RKO (cell line): ENCODE measurements around the gene ATPAF1.
"Not testable (repeated sequence)": the region's sequence is repeated elsewhere in the genome, so short reads cannot be mapped to it uniquely, and the experiment has no call there.

Experiments
- DNase-seq: peaks from one replicate; pipeline ENCODE4 v3.0.0-alpha.2; 2016; ENCODE audit warnings: low spot score

Gene ATPAF1, protein sequence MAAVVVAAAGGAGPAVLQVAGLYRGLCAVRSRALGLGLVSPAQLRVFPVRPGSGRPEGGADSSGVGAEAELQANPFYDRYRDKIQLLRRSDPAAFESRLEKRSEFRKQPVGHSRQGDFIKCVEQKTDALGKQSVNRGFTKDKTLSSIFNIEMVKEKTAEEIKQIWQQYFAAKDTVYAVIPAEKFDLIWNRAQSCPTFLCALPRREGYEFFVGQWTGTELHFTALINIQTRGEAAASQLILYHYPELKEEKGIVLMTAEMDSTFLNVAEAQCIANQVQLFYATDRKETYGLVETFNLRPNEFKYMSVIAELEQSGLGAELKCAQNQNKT

DNA sequence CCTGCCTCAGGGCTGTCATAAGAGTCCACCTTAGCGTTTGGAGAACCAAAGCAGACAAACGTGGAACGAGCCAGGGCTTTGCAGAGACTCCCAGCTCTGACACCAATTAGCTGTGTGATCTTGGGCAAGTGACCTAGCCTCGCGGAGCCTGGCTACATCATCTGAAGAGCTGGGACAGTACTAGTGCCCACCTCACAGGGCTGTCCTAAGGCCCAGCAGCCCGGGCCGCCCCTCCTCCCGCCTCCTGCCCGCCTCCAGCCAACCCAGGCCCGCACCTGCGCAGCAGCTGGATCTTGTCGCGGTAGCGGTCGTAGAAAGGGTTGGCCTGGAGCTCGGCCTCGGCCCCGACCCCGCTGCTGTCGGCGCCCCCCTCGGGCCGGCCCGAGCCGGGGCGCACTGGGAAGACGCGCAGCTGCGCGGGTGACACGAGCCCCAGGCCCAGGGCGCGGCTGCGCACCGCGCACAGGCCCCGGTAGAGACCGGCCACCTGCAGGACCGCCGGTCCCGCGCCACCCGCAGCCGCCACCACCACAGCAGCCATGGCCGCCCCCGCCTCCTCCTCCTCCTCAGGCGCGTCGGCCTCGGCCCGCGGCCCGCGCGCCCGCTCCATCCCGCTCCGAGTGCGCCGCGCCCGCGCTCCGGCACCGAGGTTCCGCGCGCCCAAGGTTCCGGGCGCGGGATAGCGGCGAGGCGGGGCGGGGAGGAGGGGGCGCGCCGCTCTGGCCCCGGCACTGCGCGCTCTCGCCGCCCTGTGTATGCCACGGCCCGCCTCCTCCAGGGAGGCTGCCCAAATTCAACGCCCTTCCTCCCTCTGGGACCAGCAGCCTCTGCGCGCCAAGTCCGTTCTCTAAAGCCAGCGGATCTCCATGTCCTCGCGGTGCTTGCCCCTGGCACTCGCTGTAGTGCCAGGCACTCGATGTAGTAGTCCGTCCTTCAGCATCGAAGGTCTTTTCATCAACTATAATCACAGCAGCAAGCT lies at the start of gene ATPAF1:
ATPAF1 (minus strand) TSS at position 583 of the 979 bp plus-strand sequence; CDS start at position 541, 42 bp downstream.
- peak; percentile 76 for DNase-seq

DNA sequence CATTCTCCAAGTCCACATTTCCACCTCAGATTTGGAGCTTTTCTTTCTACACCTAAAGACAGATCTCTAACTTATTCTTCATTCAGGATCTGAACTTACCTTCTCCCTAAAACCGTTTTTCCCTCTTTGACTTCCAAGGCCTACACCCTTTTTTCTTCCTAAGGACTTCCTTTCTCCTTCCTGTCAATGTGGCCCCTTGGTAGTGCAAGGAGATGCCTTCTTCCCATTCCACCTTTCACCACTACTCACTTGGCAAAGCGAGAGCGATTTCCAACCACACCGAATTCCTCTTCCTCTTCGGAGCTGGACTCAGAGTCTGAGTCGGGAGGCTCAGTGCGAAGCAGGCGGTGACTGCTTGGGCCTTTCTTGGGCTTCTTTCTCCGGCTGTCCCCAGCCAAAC lies 49.5 kb upstream of the ATPAF1 start:
- DNase-seq: peak; percentile 42

DNA sequence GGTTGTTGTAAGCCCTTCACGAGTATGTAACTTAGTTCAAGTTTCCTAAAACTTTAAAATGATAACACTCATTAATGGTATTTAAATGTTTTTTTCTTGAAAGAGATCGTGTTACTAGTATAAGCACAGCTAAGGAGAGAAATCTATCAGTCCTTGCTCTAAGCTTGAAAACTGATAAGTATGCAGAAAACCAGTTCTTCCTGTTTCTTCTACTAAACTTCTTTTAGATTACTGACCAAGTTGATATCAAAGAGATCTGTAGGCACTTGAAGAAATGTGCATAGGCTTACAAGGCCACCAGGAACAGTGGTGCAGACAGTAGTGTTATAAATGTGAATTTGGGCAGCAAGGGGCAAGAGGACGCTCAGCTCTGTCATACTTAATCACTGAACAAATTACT lies 46.8 kb upstream of the ATPAF1 start:
- no peak for DNase-seq

DNA sequence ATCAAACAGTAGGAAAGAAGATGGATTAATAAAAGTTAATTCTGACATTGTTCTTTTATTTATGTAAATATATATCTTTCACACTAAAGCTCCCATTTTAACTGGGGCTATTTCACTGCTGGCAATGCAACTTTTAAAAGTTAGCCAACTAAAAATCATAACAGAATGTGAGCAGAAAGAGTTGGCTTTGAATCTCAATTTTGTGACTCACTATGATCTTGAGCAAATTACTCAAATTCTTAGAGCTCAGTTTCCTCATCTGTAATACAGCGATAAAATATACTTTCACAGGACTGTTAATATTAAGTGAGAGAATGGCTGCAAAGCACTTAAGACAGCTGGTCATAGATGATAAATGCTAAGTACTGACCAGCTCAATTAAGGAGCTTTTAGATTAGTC lies 40.0 kb upstream of the ATPAF1 start:
- DNase-seq: no peak

DNA sequence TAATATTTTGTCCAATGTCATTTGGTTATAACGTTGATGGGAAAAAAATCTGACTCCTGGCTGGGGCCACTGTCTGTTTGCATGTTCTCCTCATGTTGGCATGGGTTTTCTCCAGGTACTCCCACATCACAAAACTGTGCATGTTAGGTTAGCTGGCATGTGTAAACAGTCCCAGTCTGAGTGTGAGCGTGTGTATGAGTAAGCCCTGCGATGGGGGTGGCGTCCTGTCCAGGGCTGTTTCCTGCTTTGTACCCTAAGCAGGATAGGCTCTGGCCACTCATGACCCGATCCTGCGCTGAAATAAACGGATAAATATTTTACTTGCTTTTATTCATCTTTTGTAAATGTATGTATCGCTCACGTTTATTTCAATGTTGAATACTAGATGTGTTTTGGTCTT lies 37.2 kb upstream of the ATPAF1 start:
- no peak for DNase-seq

DNA sequence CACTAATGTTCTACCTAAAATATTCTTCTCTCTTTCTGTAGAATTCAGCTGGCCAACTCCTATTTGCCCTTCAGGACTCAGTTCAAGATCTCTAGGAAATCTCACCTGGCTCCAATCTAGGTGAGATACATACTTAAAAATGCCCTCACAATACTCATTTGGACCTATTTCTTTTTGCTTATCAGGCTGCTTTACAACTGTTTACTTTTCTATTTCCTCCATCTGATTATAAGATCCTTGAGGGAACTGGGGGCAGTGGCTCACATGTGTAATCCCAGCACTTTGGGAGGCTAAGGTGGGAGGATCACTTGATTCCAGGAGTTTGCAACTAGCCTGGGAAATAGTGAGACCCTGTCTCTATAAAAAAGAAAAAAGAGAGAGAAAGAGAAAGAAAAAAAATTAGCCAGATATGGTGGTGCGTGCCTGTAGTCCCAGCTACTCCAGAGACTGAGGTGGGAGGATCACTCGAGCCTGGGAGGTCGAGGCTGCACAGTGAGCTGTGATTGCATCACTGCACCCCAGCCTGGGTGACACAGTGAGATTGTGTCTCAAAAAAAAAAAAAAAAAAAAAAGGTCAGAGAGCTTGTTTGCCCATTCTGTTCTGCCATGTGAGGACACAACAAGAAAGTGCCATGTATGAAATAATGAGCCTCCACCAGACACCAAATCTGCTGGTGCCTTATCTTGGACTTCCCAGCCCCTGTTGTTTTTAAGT lies 35.9 kb upstream of the ATPAF1 start:
- DNase-seq: no peak

DNA sequence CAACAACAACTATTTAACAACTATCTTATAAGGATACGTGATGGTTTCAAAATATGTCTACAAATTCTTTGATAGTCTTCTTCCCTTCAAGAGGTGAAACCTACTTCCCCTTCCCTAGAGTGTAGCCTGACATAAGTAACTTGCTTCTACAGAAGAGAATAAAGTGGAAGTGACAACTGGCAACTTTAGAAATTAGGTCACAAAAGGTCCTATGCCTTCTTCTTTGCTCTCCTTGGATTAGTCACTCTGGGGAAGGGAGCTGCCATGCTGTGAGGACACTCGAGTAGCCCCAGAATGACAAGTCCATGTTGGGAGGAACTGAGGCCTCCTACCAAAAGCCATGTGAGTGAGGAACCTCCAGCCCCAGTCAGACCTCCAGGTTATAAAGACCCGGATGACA lies 31.5 kb upstream of the ATPAF1 start:
- no peak for DNase-seq

DNA sequence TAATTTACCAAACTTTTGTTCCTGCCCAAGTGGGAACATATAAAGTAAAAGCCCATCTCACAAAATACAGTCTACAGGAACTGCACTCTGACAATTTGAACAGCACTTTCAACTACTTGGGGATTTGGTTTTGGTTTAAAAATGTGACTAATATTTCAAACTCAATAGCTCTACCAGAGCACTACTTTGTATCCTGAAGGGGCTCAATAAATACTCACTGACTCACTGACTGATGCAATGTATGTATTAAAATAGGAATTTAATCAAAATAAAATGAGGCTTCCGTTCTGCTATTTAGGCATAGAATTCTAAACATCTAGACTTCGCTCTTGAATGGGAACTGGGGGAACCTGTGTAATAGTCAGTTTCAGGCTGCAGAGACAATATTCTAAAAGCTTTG lies 28.9 kb upstream of the ATPAF1 start:
- DNase-seq: no peak

DNA sequence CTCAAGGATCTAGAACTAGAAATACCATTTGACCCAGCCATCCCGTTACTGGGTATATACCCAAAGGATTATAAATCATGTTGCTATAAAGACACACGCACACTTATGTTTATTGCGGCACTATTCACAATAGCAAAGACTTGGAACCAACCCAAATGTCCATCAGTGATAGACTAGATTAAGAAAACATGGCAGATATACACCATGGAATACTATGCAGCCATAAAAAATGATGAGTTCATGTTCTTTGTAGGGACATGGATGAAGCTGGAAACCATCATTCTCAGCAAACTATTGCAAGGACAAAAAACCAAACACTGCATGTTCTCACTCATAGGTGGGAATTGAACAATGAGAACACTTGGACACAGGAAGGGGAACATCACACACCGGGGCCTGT lies 26.5 kb upstream of the ATPAF1 start:
- DNase-seq: not testable (repeated sequence)

DNA sequence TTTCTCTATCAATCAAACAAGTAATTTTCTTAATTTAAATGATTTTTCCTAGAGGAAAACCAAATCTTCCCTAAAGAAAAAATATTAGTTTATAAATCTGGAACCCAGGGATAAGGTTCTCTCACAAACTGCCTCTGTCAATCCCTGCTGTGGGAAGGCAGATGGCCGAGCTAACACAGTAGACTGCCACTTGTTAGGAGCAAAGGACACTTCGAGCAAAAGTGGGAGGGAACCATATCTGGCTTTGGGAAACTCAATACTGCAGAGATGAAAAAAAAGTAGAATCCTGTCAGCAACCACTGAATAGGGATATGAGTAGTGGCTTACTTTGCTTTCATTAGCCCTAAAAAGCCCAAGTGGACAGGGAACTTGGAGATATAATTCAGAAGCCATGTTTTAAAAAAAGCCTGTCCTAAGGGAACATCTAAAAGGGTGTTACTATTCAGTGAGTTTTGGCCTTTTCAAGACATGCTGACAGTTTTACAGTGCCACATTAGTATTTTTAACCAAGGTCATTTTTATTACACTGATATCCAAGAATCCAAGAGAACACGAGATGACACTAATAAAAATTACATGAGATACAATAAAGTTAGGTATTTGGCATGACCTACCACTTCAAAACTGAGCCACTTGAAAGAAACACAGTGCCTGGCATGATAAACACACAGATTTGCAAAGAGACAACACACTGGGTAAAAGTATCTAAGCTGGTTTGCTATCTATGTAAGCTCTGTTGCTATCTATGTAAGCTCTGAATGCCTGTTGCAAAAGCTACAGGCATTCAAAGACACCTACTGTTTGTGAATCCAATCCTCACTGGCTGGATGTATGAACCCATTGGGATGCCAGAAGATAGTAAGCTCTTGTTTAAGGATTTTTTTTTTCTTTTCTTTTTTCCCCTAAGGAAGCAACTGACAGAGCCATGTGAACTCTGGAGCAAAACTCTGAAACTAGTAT lies 24.9 kb upstream of the ATPAF1 start:
- DNase-seq: no peak

DNA sequence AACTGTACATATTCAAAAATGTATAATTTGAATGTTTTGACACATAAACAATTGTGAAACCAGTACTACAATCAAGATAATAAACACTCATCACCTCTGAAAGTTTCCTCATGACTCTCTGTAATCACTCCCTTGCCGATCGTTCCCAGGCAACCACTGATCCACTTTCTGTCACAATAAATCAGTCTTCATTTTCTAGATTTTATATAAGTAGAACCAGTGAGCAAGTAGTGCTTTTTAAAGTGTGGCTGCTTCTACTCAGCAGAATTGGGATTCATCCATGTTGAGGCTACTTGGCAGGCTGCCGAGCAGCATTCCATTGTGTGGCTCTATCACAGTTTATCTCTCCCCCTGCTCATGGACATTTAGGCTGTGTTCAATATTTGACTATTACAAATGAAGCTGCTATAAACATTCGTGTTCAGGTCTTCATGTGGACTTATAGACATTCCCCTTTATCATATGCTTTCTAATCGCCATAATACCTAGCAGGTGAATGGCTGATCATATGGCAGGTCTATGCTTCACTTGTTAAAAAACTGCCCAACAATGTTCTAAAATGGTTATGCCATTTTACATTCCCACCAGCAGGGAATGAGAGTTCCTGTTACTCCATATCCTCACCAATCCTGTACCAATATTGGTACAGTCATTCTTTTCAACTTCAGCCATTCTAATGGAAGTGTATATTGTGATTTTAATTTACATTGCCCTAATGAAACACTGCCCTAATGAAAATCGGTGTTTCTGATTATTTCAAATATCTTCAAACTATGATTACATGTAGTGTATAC lies 24.0 kb upstream of the ATPAF1 start:
- no peak for DNase-seq

DNA sequence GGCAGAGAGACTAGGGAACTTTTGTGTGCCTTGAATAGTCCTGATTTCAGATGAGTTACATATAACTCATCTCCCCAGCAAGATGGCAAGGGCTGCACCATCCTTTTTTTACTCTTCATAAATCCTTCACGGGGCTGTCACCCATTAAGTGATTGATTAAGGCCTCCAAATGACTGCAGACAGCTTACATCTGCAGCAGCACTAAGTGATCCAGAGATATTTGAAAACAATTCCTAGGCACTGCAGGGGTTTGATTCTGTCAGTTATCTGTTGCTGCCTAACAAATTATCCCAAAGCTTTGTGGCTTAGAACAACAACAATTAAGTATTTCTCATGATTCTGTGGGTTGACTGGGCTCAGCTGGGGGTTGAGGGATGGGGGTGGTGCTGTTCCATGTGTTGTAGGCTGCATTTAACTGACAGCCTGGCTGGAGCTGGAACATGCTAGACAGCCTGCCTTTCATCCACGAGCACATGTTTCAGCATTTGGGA lies 22.8 kb upstream of the ATPAF1 start:
- DNase-seq: no peak

DNA sequence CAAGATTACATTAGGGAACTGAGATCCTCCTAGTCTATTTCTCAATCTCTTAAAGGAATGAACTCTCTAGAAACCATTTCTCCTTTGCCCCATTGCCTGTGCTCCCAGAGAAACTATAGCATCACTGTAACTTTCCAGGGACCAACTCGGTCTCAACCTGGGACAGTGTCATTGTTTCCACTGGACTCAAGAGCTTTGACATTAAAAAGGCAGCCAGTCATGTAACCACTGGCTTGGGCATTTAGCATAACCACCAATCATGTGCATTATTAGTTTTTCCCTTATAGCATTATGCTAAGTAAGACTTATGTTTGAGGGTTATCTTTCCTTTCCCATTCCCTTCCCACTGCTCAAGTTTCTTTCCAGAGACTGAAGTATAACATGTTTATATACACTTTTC lies 21.7 kb upstream of the ATPAF1 start:
- DNase-seq: no peak

DNA sequence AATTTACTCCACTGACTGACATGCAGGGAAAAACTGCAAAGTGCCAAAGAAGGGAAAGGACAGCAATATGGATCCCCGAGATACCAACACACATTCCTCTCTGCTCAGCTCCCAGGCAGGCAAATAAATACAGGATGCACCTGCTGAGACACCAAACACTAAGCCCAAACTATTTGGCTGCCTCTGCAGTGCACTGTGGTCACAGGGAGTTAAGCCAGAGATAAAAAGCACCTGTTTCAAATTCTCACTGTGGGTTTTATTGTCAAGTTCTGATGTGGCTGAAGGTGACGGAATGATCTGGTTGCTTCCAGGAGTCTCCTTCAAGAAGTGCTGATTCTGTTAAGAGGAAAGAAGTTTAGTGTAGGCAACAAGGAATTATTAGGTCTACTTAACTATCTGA lies 21.2 kb upstream of the ATPAF1 start:
- no peak for DNase-seq

DNA sequence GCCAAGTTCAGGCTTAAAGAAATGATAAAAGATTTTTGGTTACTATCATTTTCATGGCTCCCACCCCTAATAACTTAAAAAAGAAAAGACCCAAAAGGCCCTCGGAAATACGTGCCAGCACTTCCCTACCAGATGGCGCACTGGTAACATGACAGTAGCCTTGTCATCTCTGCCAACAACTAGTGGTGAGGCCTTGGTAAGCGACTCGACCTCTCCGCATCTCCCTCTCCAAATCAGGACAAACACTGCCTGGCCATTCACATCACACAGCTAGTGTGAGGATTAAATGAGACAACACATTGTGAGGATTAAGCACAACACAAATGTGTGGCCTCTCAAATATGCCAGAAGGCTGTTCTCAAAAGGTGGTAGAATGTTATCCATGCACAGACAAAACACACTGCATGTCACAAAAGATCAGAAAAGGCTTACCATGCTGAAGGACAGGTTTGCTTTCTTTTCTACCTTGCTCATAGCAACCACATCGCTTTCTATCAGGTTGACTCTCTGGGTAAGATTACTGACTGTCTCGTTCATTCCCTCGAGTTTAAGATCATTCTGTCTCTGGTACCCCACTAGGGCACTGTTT lies 19.9 kb upstream of the ATPAF1 start:
- no peak for DNase-seq

DNA sequence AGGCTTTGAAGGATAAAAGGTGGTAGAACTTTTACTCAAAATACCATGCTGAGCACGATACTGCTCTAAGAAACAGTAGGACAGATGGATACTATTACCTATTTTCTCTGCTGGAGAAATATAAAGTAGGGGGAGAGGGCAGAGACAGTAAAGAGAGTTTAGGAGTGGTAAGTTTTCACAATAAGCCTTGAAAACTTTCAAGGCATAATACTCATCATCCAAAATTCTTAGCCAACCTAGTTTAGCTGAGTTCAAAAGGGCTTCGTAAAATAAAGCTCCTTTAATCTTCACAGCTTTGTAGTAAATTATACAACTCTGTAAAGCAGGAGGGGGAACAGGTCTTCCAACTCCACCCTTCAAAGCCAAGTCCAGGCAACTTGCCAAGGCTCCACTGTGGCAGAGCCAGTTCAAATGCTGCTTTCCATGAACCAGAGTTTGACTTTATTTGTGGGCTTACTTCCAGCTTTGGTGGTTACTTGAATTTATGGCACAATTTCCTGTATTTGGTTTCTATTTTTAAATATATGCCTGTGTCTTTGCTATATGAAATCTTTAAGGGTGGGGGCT lies 19.0 kb upstream of the ATPAF1 start:
- DNase-seq: no peak

DNA sequence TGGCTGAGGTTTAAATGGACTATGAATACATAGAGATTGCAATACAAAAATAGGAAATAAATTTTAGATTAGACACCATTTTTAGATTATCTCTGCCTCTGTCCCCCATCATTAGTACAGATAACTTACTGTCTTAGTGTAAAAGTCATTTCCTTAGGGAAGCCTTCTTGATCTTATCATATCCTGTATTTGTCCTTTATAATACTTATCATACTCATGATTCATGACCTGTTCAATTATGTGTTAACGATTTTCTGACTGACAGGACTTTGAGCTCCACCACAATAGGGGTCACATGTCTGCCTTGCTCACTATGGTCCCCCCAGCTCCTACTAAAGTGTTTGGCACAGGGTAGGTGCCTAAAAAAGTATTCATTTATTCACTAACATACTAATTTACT lies 18.1 kb upstream of the ATPAF1 start:
- DNase-seq: no peak

DNA sequence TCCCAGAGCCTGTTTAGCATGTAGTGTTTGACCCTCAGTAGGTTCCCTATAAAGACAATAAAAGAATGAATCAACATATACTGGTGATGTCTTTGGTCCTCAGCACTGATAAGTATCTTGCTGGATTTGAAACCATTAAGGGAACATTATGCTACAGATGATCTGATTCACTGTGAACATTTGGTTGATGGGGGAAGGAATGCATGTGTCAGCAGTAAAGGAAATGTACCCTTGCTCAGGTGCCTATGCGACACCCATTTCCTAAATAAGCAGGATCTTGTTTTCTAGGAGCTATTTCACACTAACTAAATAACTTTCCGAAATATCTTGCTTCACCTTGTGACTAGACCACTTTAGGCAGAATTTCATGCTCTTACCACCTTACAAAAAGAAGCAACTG lies 16.5 kb upstream of the ATPAF1 start:
- no peak for DNase-seq

DNA sequence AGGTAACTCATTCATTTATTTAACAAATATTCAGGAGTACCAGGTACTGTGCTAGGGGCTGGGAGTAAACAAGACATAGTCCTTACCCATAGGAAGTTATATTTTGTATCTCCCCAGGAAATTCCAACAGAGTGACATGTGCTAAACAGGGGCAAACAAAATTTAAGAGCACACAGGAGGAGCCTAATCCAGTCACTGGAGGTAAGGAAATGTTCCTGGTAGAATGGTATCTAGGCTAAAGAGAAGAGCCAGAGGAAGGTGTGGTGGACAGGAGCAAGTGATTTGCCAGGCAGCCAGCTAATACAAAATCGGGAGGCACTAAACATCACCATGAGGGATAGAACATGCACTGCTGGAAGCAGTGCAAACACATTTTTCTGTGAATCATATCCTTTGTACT lies 13.9 kb upstream of the ATPAF1 start:
- DNase-seq: no peak
